Pancreas (tissue), 10 donors: ENCODE data around the gene WDR70. TPM values are rescaled to one million over a fixed set of nuclear protein-coding genes. Genes with fewer than 3 reads are reported as not detected.

Experiments
- ATAC-seq, 4 donors: fragments of 200-7000 bp; cut with Tn5 transposase; one replicate each; pipeline versions ENCODE4 v1.8.0 to v1.9.1; 2020; ENCODE audit warnings: mild to moderate bottlenecking in 4 of 4, moderate library complexity in 4 of 4
- DNase-seq, 6 donors: peaks; one replicate each; pipeline ENCODE4 v3.0.0-alpha.2; 2020
- FAIRE-seq: peaks from 2 replicates; lab custom pipeline; 2012; peaks lifted over from hg19 to GRCh38; lab: Jason Lieb, UNC
- H3K27ac ChIP-seq, 4 donors: fragments of 200-600 bp; sonication (generic); 1 replicate in 3 of 4; 2 replicates in 1 of 4; pipeline versions ENCODE4 v1.5.0 to v1.8.0; 2020
- H3K27me3 ChIP-seq, 4 donors: fragments of 200-600 bp; one replicate each; pipeline ENCODE4 v1.8.0; 2021
- H3K36me3 ChIP-seq, 3 donors: fragments of 200-600 bp; sonication (generic) in 1 of 3; one replicate each; pipeline versions ENCODE4 v1.5.0 to v1.8.0; 2020 to 2021
- H3K4me1 ChIP-seq, 3 donors: fragments of 200-600 bp; one replicate each; pipeline ENCODE4 v1.8.0; 2021
- H3K4me3 ChIP-seq, 4 donors: fragments of 200-600 bp; sonication (generic) in 2 of 4; one replicate each; pipeline versions ENCODE4 v1.5.0 to v1.8.0; 2020 to 2021
- H3K9me3 ChIP-seq, 4 donors: fragments of 200-600 bp; one replicate each; pipeline ENCODE4 v1.8.0; 2021
- WGBS, 2 donors: extraction: QIAGEN DNeasy Blood & Tissue Kit; methylation state at CpG; one replicate each; pipeline ENCODE4 v1.1.7; 2013; 5-methylcytosine and 5-hydroxymethylcytosine counted together
- intact Hi-C, 3 donors: fragments of 100-400 bp; cut with DNase I; formaldehyde crosslinking; loops; one replicate each; pipeline versions ENCODE4 v1.11.1 to v1.14.2; 2022
- polyA plus RNA-seq, 2 donors: library from polyadenylated mRNA; stranded (reverse); fragments of 200-250 nt; gene quantifications; one replicate each; pipeline ENCODE4 v1.2.3, GENCODE V29; 2013
- total RNA-seq, 6 donors: library from RNA; stranded (reverse); fragmentation: NEBNext Ultra II Directional in 4 of 6; extraction: Animal tissue kit (Norgen Biotek cat#: 25700) in 4 of 6; gene quantifications; one replicate each; pipeline versions ENCODE4 v1.2.1 to v1.2.4, GENCODE V29; 2021 to 2023
- TF ChIP-seq, protein P1 (sequence below), 4 donors: fragments of 200-600 bp; sonication (generic) in 3 of 4; IDR thresholded peaks; one replicate each; pipeline versions ENCODE4 v1.5.0 to v1.8.0; 2021; ENCODE audit warnings: antibody characterized with exemption in 4 of 4
- donor health status: healthy with polysubstance abuse.
- donor health status: DM: no; HTN: no; CAD: no; lungs with moderate emphysema.
- donor health status: DM: no; HTN: no; CAD: no.
- donor health status: control.
- donor health status: control.
- donor health status: Bipolar disorder and iron deficiency.
- donor health status: DM: yes; HTN: yes; CAD: no.
- donor health status: DM: no; HTN: no; CAD: no.
- donor health status: DM: no; HTN: no; CAD: no.
- donor health status: DM: yes; HTN: yes; CAD: no.

The WDR70 gene
- total and polyA plus RNA-seq, 8 donors = 10.7 to 24.3 (median 15.6) TPM

DNA sequence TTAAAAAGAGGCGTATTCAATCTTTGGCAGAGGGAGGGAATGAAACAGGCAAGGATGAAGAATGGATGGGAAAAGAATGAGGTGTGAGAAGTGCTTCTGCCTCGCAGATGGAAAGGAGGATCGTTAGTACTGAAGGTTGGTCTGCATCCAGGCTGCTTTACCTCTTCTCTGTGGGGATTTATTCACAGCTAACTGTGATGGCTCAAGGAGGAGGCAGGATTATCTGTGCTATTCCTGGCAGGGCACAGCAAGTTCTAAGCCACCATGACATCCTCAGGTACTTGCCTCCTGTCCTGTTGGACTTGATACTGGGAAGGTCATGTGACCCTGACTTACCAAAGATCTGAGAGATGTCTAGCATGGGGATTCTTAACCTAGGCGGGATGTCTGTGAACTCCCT lies 376.5 kb downstream of the WDR70 start:
- intact Hi-C loops = no loop called here
- ATAC-seq = no peak
- no peak for FAIRE-seq
- H3K27me3 ChIP-seq = no peaks in the 10 kb centered on the region
- H3K36me3 ChIP-seq = no peaks in the 10 kb centered on the region
- no peaks in the 10 kb centered on the region for H3K4me1 ChIP-seq
- H3K27ac ChIP-seq = no peak overlapping the region
- no peaks in the 10 kb centered on the region for H3K9me3 ChIP-seq
- DNase-seq = no peak
- TF ChIP-seq, protein P1, sequence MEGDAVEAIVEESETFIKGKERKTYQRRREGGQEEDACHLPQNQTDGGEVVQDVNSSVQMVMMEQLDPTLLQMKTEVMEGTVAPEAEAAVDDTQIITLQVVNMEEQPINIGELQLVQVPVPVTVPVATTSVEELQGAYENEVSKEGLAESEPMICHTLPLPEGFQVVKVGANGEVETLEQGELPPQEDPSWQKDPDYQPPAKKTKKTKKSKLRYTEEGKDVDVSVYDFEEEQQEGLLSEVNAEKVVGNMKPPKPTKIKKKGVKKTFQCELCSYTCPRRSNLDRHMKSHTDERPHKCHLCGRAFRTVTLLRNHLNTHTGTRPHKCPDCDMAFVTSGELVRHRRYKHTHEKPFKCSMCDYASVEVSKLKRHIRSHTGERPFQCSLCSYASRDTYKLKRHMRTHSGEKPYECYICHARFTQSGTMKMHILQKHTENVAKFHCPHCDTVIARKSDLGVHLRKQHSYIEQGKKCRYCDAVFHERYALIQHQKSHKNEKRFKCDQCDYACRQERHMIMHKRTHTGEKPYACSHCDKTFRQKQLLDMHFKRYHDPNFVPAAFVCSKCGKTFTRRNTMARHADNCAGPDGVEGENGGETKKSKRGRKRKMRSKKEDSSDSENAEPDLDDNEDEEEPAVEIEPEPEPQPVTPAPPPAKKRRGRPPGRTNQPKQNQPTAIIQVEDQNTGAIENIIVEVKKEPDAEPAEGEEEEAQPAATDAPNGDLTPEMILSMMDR (IDR thresholded peaks at IDR 0.05) = no peak
- WGBS, 2 donors = 96 to 97% methylated on average over 4 of the region's 4 CpGs
- H3K4me3 ChIP-seq = no peak overlapping the region

- TF ChIP-seq, protein P1 (IDR thresholded peaks at IDR 0.05) = no peak
- no peaks in the 10 kb centered on the region for H3K9me3 ChIP-seq
- no peak for FAIRE-seq
Measured at GRCh38 chr5:37756248-37756647, 377.1 kb downstream of the WDR70 start.

DNA sequence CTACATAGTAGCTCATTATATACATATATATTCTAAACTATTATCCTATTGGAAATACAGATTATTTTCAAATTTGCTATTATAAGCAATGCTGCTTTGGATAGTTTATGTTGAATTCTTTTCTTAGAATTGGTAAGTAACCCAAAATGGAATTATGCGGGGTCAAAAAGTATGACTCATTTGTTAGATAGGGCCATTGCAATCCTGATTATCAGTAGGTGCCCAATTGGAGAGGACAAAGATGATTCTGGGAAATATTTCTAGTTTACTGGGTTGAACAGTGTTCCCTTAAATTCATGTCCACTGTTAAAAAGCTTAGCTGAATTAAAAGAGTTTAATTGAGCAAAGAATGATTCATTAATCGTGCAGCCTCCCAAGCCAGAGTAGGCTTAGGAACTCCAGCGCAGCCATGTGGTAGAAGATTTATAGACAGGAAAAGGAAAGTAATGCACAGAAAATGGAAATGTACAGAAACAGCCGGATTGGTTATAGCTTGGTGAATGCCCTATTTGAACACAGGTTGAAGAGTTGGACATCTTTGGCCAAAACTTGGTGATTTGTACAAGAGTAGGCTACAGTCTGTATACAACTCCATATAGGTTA lies 379.0 kb downstream of the WDR70 start:
- intact Hi-C loops = no loop called here
- Histone ChIP-seq H3K4me3 (no peak overlapping the region), H3K27me3 (no peaks in the 10 kb centered on the region), H3K36me3 (no peaks in the 10 kb centered on the region), H3K9me3 (no peaks in the 10 kb centered on the region), H3K27ac (no peak overlapping the region), H3K4me1 (no peaks in the 10 kb centered on the region)
- TF ChIP-seq, protein P1 (IDR thresholded peaks at IDR 0.05) = no peak
- ATAC-seq (no peak), FAIRE-seq (no peak), DNase-seq (no peak)
- WGBS, 2 donors = 95 to 98% methylated on average over 4 of the region's 4 CpGs

More at GRCh38 chr5:37756248-37756647, 377.1 kb downstream of the WDR70 start:
- intact Hi-C loops = no loop called here
- H3K27ac ChIP-seq = no peak overlapping the region
- no peak overlapping the region for H3K4me3 ChIP-seq
- ATAC-seq (no peak), DNase-seq (no peak)
- H3K27me3 ChIP-seq = no peaks in the 10 kb centered on the region
- no peaks in the 10 kb centered on the region for H3K4me1 ChIP-seq
- H3K36me3 ChIP-seq = no peaks in the 10 kb centered on the region

- Histone ChIP-seq H3K4me3 (no peak overlapping the region), H3K4me1 (no peaks in the 10 kb centered on the region), H3K9me3 (no peaks in the 10 kb centered on the region), H3K27ac (no peak overlapping the region), H3K27me3 (no peaks in the 10 kb centered on the region), H3K36me3 (no peaks in the 10 kb centered on the region)
- TF ChIP-seq, protein P1 (IDR thresholded peaks at IDR 0.05) = no peak
- ATAC-seq (no peak), DNase-seq (no peak), FAIRE-seq (no peak)
- intact Hi-C loops = no loop called here
- WGBS, 2 donors = 50% methylated on average over 3 of the region's 3 CpGs
Measured at GRCh38 chr5:37767251-37767650, 388.1 kb downstream of the WDR70 start.

GRCh38 chr5:37767961-37768360 lies 388.8 kb downstream of the WDR70 start:
- 65 to 80% methylated on average over 4 of the region's 4 CpGs for WGBS, 2 donors
- H3K4me3 ChIP-seq = no peak overlapping the region
- no peaks in the 10 kb centered on the region for H3K4me1 ChIP-seq
- TF ChIP-seq, protein P1 (IDR thresholded peaks at IDR 0.05) = no peak
- DNase-seq (no peak), ATAC-seq (no peak), FAIRE-seq (no peak)
- intact Hi-C loops = no loop called here
- H3K27me3 ChIP-seq = no peaks in the 10 kb centered on the region
- H3K36me3 ChIP-seq = no peaks in the 10 kb centered on the region
- H3K9me3 ChIP-seq = no peaks in the 10 kb centered on the region
- no peak overlapping the region for H3K27ac ChIP-seq
